Activated T-helper 9 cell treated with anti-CD3 and anti-CD28 coated beads, Interleukin-2, amount 50 U/mL, for 16 hours (primary cell): ENCODE data around the gene PIK3CB.
A peak's percentile ranks its signal among the peaks of the same experiment; 100 is the strongest.
"Not testable (repeated sequence)": the region's sequence is repeated elsewhere in the genome, so short reads cannot be mapped to it uniquely, and the experiment has no call there.

Experiments
- DNase-seq: peaks from one replicate; pipeline ENCODE4 v3.0.0-alpha.2; 2020; ENCODE audit warnings: low read depth

PIK3CB gene

GRCh38 chr3:138803006-138803653 is 31.6 kb downstream of the PIK3CB start:
- DNase-seq: no peak

- not testable (repeated sequence) for DNase-seq
Measured at GRCh38 chr3:138802223-138802622, 32.5 kb downstream of the PIK3CB start.

GRCh38 chr3:138801792-138802191 is 32.9 kb downstream of the PIK3CB start:
- DNase-seq: no peak

GRCh38 chr3:138800248-138800647 is 34.5 kb downstream of the PIK3CB start:
- no peak for DNase-seq

GRCh38 chr3:138799822-138800221 is 34.9 kb downstream of the PIK3CB start:
- no peak for DNase-seq

GRCh38 chr3:138797508-138798038 is 37.2 kb downstream of the PIK3CB start:
- DNase-seq: no peak

GRCh38 chr3:138796761-138797160 is 38.0 kb downstream of the PIK3CB start:
- DNase-seq: no peak

- no peak for DNase-seq
Measured at GRCh38 chr3:138786788-138787271, 47.9 kb downstream of the PIK3CB start.

- no peak for DNase-seq
Measured at GRCh38 chr3:138785951-138786350, 48.8 kb downstream of the PIK3CB start.

GRCh38 chr3:138785362-138785857 is 49.3 kb downstream of the PIK3CB start:
- DNase-seq: not testable (repeated sequence)

GRCh38 chr3:138782755-138783154 is 52.0 kb downstream of the PIK3CB start:
- no peak for DNase-seq

- DNase-seq: peak; percentile 13
Measured at GRCh38 chr3:138781012-138781470, 53.7 kb downstream of the PIK3CB start.

- no peak for DNase-seq
Measured at GRCh38 chr3:138778643-138779042, 56.1 kb downstream of the PIK3CB start.

GRCh38 chr3:138776961-138777360 is 57.8 kb downstream of the PIK3CB start:
- no peak for DNase-seq

GRCh38 chr3:138775254-138775595 is 59.5 kb downstream of the PIK3CB start:
- DNase-seq: no peak

GRCh38 chr3:138774529-138775253 is 60.0 kb downstream of the PIK3CB start:
- DNase-seq: no peak

GRCh38 chr3:138771585-138771984 is 63.1 kb downstream of the PIK3CB start:
- no peak for DNase-seq

- no peak for DNase-seq
Measured at GRCh38 chr3:138769616-138770015, 65.1 kb downstream of the PIK3CB start.

- DNase-seq: no peak
Measured at GRCh38 chr3:138768946-138769345, 65.8 kb downstream of the PIK3CB start.

- no peak for DNase-seq
Measured at GRCh38 chr3:138768125-138768524, 66.6 kb downstream of the PIK3CB start.

GRCh38 chr3:138767498-138768104 is 67.1 kb downstream of the PIK3CB start:
- DNase-seq: no peak

GRCh38 chr3:138761002-138761401 is 73.7 kb downstream of the PIK3CB start:
- DNase-seq: no peak

- no peak for DNase-seq
Measured at GRCh38 chr3:138748190-138748589, 86.5 kb downstream of the PIK3CB start.
